Vagina (tissue), 2 donors: ENCODE measurements around the gene P2RY8.

Experiments used
- POLR2A ChIP-seq, 2 donors: fragments of 450-650 bp; IDR thresholded peaks; one replicate each; pipeline ENCODE4 v1.6.1; 2017; ENCODE audit warnings: antibody characterized with exemption in 2 of 2, mild to moderate bottlenecking in 2 of 2, moderate library complexity in 2 of 2
- POLR2AphosphoS5 ChIP-seq, 2 donors: sonication (generic); formaldehyde crosslinking; IDR thresholded peaks; one replicate each; pipeline ENCODE4 v1.9.0; 2017; ENCODE audit warnings: antibody characterized with exemption in 2 of 2, mild to moderate bottlenecking in 2 of 2, low read depth in 1 of 2; ENCODE audit not compliant: insufficient read depth in 1 of 2
- TF ChIP-seq, protein P1 (sequence below), 3 experiments: fragments of 450-650 bp in 2 of 3; fragments of 200-600 bp in 1 of 3; sonication (generic) in 1 of 3; IDR thresholded peaks; one replicate each; pipeline ENCODE4 v1.5.1; 2017 to 2019; ENCODE audit warnings: antibody characterized with exemption in 3 of 3, mild to moderate bottlenecking in 2 of 3, moderate library complexity in 2 of 3

DNA sequence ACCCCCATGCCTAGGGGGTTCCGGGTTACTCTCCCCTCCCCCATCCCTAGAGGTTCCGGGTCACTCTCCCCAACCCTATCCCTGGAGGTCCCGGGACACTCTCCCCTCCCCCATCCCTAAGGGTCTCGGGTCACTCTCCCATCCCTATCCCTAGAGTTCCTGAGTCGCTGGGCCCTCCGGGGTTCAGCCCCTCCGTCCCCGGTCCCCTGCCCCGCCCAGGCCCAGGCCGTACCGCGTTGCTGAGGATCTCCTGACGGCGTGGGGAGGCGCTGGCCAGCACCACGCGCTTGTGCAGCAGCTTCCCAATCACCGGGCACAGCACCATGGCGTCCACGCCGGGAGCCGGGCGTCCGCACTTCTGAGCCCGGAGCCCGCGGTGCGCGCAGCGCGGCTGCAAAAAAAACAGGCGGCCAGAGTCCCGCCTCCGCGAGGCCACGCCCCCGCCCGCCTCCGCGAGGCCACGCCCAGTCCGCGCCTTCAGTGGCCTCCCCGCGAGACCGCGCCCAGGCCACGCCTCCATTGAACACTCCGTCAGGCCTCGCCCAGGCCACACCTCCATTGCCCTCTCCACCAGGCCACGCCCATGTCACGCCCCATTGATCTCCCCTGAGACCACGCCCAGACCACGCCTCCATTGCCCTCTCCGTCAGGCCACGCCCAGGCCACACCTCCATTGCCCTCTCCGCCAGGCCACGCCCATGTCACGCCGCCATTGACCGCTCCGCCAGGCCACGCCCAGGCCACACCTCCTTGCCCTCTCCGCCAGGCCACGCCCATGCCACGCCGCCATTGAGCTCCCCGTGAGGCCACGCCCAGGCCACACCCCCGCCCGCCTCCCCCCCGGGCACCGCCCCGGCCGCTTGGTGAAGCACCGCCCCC, 84.2 kb downstream of the P2RY8 start, which contains the start of gene ASMTL:
- TF ChIP-seq, protein P1, sequence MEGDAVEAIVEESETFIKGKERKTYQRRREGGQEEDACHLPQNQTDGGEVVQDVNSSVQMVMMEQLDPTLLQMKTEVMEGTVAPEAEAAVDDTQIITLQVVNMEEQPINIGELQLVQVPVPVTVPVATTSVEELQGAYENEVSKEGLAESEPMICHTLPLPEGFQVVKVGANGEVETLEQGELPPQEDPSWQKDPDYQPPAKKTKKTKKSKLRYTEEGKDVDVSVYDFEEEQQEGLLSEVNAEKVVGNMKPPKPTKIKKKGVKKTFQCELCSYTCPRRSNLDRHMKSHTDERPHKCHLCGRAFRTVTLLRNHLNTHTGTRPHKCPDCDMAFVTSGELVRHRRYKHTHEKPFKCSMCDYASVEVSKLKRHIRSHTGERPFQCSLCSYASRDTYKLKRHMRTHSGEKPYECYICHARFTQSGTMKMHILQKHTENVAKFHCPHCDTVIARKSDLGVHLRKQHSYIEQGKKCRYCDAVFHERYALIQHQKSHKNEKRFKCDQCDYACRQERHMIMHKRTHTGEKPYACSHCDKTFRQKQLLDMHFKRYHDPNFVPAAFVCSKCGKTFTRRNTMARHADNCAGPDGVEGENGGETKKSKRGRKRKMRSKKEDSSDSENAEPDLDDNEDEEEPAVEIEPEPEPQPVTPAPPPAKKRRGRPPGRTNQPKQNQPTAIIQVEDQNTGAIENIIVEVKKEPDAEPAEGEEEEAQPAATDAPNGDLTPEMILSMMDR (IDR thresholded peaks at IDR 0.05): no peak
- peak in 1 of 2 donors; percentile 52 for TF ChIP-seq POLR2A (IDR thresholded peaks at IDR 0.05)
- peak in 1 of 2 donors; percentile 71 for TF ChIP-seq POLR2AphosphoS5 (IDR thresholded peaks at IDR 0.05; ENCODE audit: insufficient read depth in 1 of 2, low read depth in 1 of 2)
